GM18951 (cell line): ENCODE data around the gene GRM5.
"Not testable (repeated sequence)": the region's sequence is repeated elsewhere in the genome, so short reads cannot be mapped to it uniquely, and the experiment has no call there.

Source experiments
- POLR2A ChIP-seq: IDR thresholded peaks from 4 replicates; pipeline ENCODE4 v1.6.1; 2011; ENCODE audit warnings: mild to moderate bottlenecking; ENCODE audit not compliant: insufficient read length, insufficient read depth; ENCODE audit errors: extremely low read depth
- in situ Hi-C: fragments of 300-500 bp; cut with MboI; formaldehyde crosslinking; loops from one replicate; pipeline ENCODE4 v1.12.0; 2022; ENCODE audit warnings: low sequenced_read_pairs, mixed read lengths, inconsistent platforms; ENCODE audit not compliant: unreplicated experiment

GRM5 gene

GRCh38 chr11:88475991-88476418 is 589.8 kb downstream of the GRM5 start:
- no peak for TF ChIP-seq POLR2A
- in situ Hi-C loops: no loop called here

- TF ChIP-seq POLR2A: no peak
- in situ Hi-C loops: no loop called here
Observed at GRCh38 chr11:88474655-88475054, 591.1 kb downstream of the GRM5 start.

GRCh38 chr11:88469561-88470225 is 596.1 kb downstream of the GRM5 start:
- in situ Hi-C loops: no loop called here
- no peak for TF ChIP-seq POLR2A

- in situ Hi-C loops: no loop called here
- no peak for TF ChIP-seq POLR2A
Observed at GRCh38 chr11:88464528-88464927, 601.3 kb downstream of the GRM5 start.

GRCh38 chr11:88463301-88463700 is 602.5 kb downstream of the GRM5 start:
- in situ Hi-C loops: not testable (repeated sequence)

- in situ Hi-C loops: not testable (repeated sequence)
Observed at GRCh38 chr11:88458047-88458446, 607.7 kb downstream of the GRM5 start.

- in situ Hi-C loops: no loop called here
Observed at GRCh38 chr11:88455974-88456373, 609.8 kb downstream of the GRM5 start.

GRCh38 chr11:88454881-88455280 is 610.9 kb downstream of the GRM5 start:
- in situ Hi-C loops: no loop called here
- no peak for TF ChIP-seq POLR2A

More at GRCh38 chr11:88455974-88456373, 609.8 kb downstream of the GRM5 start:
- TF ChIP-seq POLR2A: no peak
